Measurements from ENCODE around the gene NLE1.

DNA sequence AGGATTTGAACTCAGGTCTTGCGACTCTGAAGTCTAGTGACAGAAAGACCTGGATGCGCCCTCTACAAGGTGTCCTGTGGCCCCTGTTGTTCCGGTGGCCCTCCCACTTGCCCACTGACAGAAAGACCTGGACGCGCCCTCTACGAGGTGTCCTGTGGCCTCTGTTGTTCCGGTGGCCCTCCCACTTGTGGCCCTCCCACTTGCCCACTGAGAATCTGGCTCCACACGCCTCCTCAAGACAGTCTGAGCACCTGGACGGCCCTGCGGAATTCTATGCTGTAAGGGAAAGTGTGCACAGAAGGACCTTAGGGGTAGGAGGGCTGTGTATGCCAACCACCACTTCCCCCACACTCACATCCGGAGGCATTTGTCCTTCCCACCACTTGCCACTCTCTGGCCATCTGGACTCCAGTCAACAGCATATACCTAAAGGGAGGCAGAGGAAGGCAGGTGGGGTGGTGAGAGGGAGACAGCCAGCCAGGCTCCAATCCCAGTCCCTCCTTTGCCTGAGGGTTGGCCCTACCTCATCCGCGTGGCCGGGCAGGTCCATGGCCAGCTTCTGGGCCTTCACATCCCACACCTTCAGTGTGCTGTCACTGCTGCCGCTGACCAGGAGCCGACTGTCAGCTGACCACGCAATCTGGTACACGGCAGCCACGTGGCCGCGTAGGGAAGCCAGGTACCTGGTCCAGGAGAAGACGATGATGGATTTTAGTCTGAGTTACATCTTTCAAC, 9.1 kb downstream of the NLE1 start:
- TF ChIP-seq CTCF (IDR thresholded peaks at IDR 0.05), result no peak
- TF ChIP-seq POLR2A (IDR thresholded peaks at IDR 0.05), result no peak

Data from adrenal gland (tissue), 5 donors.